Fibroblast of skin of right quadriceps (primary cell): ENCODE measurements around the gene FOXRED1.
"Not testable (repeated sequence)": the region's sequence is repeated elsewhere in the genome, so short reads cannot be mapped to it uniquely, and the experiment has no call there.

Source experiments
- DNase-seq: peaks from one replicate; pipeline ENCODE4 v3.0.0-alpha.2; 2013

FOXRED1 gene

GRCh38 chr11:126268708-126269579, at the start of gene FOXRED1, which contains the start of gene SRPRA:
TSS of gene FOXRED1 (plus strand) at chr11:126269154. CDS start at chr11:126269207, 53 bp downstream.
TSS of gene SRPRA (minus strand) at chr11:126268895. CDS start at chr11:126268804, 91 bp downstream.
- DNase-seq, result peak; percentile 99

- no peak for DNase-seq
These were observed 49.4 kb upstream of the FOXRED1 start for GRCh38 chr11:126219547-126219946.

GRCh38 chr11:126224647-126225294, 44.2 kb upstream of the FOXRED1 start:
- no peak for DNase-seq

GRCh38 chr11:126225295-126225665, 43.7 kb upstream of the FOXRED1 start:
- DNase-seq, result no peak

GRCh38 chr11:126226334-126227084, 42.4 kb upstream of the FOXRED1 start:
- no peak for DNase-seq

- peak; percentile 57 for DNase-seq
These were observed 39.0 kb upstream of the FOXRED1 start for GRCh38 chr11:126229858-126230540.

GRCh38 chr11:126231725-126232459, 37.1 kb upstream of the FOXRED1 start:
- peak; percentile 15 for DNase-seq

- DNase-seq, result no peak
These were observed 36.3 kb upstream of the FOXRED1 start for GRCh38 chr11:126232683-126233082.

- DNase-seq, result peak; percentile 19
These were observed 35.6 kb upstream of the FOXRED1 start for GRCh38 chr11:126233391-126233790.

- no peak for DNase-seq
These were observed 22.3 kb upstream of the FOXRED1 start for GRCh38 chr11:126246636-126247035.

GRCh38 chr11:126253265-126253664, 15.7 kb upstream of the FOXRED1 start:
- no peak for DNase-seq

- DNase-seq, result no peak
These were observed 14.1 kb upstream of the FOXRED1 start for GRCh38 chr11:126254819-126255218.

GRCh38 chr11:126255507-126255906, 13.4 kb upstream of the FOXRED1 start:
- DNase-seq, result not testable (repeated sequence)

GRCh38 chr11:126256216-126256615, 12.7 kb upstream of the FOXRED1 start:
- no peak for DNase-seq

GRCh38 chr11:126257144-126257543, 11.8 kb upstream of the FOXRED1 start:
- DNase-seq, result no peak

- peak; percentile 60 for DNase-seq
These were observed 11.2 kb upstream of the FOXRED1 start for GRCh38 chr11:126257764-126258163.

- no peak for DNase-seq
These were observed 6.7 kb upstream of the FOXRED1 start for GRCh38 chr11:126262216-126262615.

GRCh38 chr11:126263489-126263888, 5.5 kb upstream of the FOXRED1 start:
- no peak for DNase-seq

GRCh38 chr11:126265811-126266210, 3.1 kb upstream of the FOXRED1 start:
- no peak for DNase-seq

- DNase-seq, result no peak
These were observed 1.3 kb upstream of the FOXRED1 start for GRCh38 chr11:126267650-126268049.

GRCh38 chr11:126268361-126268707, 620 bp upstream of the FOXRED1 start:
- no peak for DNase-seq

- DNase-seq, result no peak
These were observed 8.4 kb downstream of the FOXRED1 start for GRCh38 chr11:126277322-126277721.
